Gastroesophageal sphincter (tissue), 4 donors: ENCODE results near the gene B4GALNT2. TPM values are rescaled to one million over a fixed set of nuclear protein-coding genes. Genes with fewer than 3 reads are reported as not detected.

Experiments used
- ATAC-seq: fragments of 150-250 bp; one replicate; pipeline ENCODE4 v1.9.1; 2016; ENCODE audit warnings: mild to moderate bottlenecking, moderate library complexity
- H3K27ac ChIP-seq, 4 donors: fragments of 200-600 bp; sonication (generic) in 3 of 4; 1 replicate in 3 of 4; 2 replicates in 1 of 4; pipeline ENCODE4 v1.5.1; 2016 to 2019
- H3K27me3 ChIP-seq: fragments of 200-600 bp; sonication (generic); one replicate; pipeline ENCODE4 v1.5.1; 2019
- H3K36me3 ChIP-seq, 2 donors: fragments of 200-600 bp; sonication (generic); one replicate each; pipeline ENCODE4 v1.5.1; 2019; ENCODE audit warnings: control low read depth in 1 of 2
- H3K4me1 ChIP-seq, 3 donors: fragments of 200-600 bp; sonication (generic); 1 replicate in 2 of 3; 2 replicates in 1 of 3; pipeline ENCODE4 v1.5.1; 2016 to 2019; ENCODE audit warnings: control low read depth in 2 of 3
- H3K4me3 ChIP-seq, 2 donors: fragments of 200-600 bp; sonication (generic); one replicate each; pipeline ENCODE4 v1.5.1; 2019; ENCODE audit warnings: mild to moderate bottlenecking in 1 of 2, moderate library complexity in 1 of 2
- H3K9me3 ChIP-seq, 3 donors: fragments of 200-600 bp; sonication (generic); one replicate each; pipeline ENCODE4 v1.5.1; 2017 to 2019; ENCODE audit warnings: control low read depth in 2 of 3
- EP300 ChIP-seq: sonication (generic); formaldehyde crosslinking; IDR thresholded peaks from one replicate; pipeline ENCODE4 v1.6.1; 2017; ENCODE audit warnings: antibody characterized with exemption, mild to moderate bottlenecking
- POLR2A ChIP-seq, 2 donors: fragments of 450-650 bp; IDR thresholded peaks; one replicate each; pipeline ENCODE4 v1.6.1; 2017; ENCODE audit warnings: antibody characterized with exemption in 2 of 2, mild to moderate bottlenecking in 2 of 2, moderate library complexity in 1 of 2
- POLR2AphosphoS5 ChIP-seq: sonication (generic); formaldehyde crosslinking; IDR thresholded peaks from one replicate; pipeline ENCODE4 v1.6.1; 2017; ENCODE audit warnings: antibody characterized with exemption
- WGBS, 2 donors: methylation state at CpG; one replicate each; pipeline ENCODE4 v1.1.5; 2018; ENCODE audit warnings: low coverage in 1 of 2; 5-methylcytosine and 5-hydroxymethylcytosine counted together
- total RNA-seq, 4 donors: library from RNA; depleted of rRNA; stranded (reverse); fragments of >200 nt; gene quantifications; one replicate each; pipeline ENCODE4 v1.1.0, GENCODE V29; 2016
- TF ChIP-seq, protein P1 (sequence below), 4 experiments: fragments of 200-600 bp in 2 of 4; fragments of 450-650 bp in 2 of 4; sonication (generic) in 1 of 4; IDR thresholded peaks; one replicate each; pipeline ENCODE4 v1.5.1; 2017 to 2019; ENCODE audit warnings: antibody characterized with exemption in 4 of 4, mild to moderate bottlenecking in 2 of 4, moderate library complexity in 2 of 4

The B4GALNT2 gene
- total RNA-seq, 4 donors from 2014 or later = not detected

DNA sequence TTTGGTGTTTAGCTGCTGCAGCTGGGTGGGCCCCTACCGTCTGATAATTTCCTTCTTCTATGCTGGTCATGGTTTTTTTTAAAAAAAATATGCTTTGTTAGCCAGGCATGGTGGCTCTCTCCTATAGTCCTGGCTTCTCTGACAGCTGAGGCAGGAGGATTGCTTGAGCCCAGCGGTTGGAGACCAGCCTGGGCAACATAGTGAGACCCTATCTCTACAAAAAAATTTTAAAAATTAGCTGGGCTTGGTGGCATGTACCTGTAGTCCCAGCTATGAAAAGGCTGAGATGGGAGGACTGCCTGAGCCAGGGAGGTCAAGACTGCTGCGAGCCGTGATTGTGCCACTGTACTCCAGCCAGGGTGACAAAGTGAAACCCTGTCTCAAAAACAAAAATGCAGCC is 19.4 kb downstream of the B4GALNT2 start:
- Histone ChIP-seq H3K9me3 (no peaks in the 10 kb centered on the region), H3K27me3 (peaks cover 74% of the 10 kb centered on the region), H3K4me1 (no peaks in the 10 kb centered on the region), H3K4me3 (no peak overlapping the region), H3K36me3 (no peaks in the 10 kb centered on the region), H3K27ac (no peak overlapping the region)
- TF ChIP-seq EP300 = no peak
- no peak for TF ChIP-seq POLR2AphosphoS5
- TF ChIP-seq, protein P1, sequence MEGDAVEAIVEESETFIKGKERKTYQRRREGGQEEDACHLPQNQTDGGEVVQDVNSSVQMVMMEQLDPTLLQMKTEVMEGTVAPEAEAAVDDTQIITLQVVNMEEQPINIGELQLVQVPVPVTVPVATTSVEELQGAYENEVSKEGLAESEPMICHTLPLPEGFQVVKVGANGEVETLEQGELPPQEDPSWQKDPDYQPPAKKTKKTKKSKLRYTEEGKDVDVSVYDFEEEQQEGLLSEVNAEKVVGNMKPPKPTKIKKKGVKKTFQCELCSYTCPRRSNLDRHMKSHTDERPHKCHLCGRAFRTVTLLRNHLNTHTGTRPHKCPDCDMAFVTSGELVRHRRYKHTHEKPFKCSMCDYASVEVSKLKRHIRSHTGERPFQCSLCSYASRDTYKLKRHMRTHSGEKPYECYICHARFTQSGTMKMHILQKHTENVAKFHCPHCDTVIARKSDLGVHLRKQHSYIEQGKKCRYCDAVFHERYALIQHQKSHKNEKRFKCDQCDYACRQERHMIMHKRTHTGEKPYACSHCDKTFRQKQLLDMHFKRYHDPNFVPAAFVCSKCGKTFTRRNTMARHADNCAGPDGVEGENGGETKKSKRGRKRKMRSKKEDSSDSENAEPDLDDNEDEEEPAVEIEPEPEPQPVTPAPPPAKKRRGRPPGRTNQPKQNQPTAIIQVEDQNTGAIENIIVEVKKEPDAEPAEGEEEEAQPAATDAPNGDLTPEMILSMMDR (IDR thresholded peaks at IDR 0.05) = no peak
- no peak for TF ChIP-seq POLR2A (IDR thresholded peaks at IDR 0.05)
- WGBS, 2 donors = 44 to 93% methylated on average over 2 to 3 of the region's 4 CpGs
- ATAC-seq = no peak

- no peaks in the 10 kb centered on the region for H3K4me1 ChIP-seq
- ATAC-seq = no peak
- H3K27me3 ChIP-seq = peaks cover 79% of the 10 kb centered on the region
- H3K27ac ChIP-seq = no peak overlapping the region
- H3K9me3 ChIP-seq = no peaks in the 10 kb centered on the region
- no peaks in the 10 kb centered on the region for H3K36me3 ChIP-seq
- WGBS, 2 donors = 74 to 82% methylated on average over 5 to 10 of the region's 11 CpGs
- TF ChIP-seq POLR2AphosphoS5 (no peak), POLR2A (IDR thresholded peaks at IDR 0.05) (no peak), EP300 (no peak)
- TF ChIP-seq, protein P1 (IDR thresholded peaks at IDR 0.05) = no peak
- no peak overlapping the region for H3K4me3 ChIP-seq
Measured at GRCh38 chr17:49156256-49156655, 23.7 kb downstream of the B4GALNT2 start.

DNA sequence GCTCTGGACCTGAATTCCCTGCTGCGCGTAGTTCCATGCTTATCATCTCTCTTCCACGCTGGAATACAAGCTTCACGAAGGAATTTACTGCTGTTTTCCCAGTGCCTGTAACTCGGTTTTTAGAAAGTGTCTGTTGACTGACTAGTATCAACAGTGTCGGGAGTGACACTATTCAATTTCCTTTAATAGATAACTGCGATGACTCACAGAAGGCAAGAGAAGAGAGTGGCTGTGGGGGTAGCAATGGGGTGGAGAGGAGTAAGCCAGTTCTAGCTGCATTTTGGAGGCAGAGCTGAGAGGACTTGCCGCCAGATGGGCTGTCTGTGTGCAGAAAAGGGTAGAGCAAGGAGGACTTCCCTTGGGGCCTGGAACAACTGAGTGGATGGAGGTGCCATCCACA is 25.2 kb downstream of the B4GALNT2 start:
- H3K4me3 ChIP-seq = no peak overlapping the region
- no peak overlapping the region for H3K27ac ChIP-seq
- TF ChIP-seq POLR2A (IDR thresholded peaks at IDR 0.05) = no peak
- TF ChIP-seq, protein P1 (IDR thresholded peaks at IDR 0.05) = no peak
- no peak for TF ChIP-seq EP300
- no peak for TF ChIP-seq POLR2AphosphoS5
- no peak for ATAC-seq
- WGBS, 2 donors = 56 to 100% methylated on average over 1 to 5 of the region's 8 CpGs
- peaks cover 76% of the 10 kb centered on the region for H3K27me3 ChIP-seq
- no peaks in the 10 kb centered on the region for H3K4me1 ChIP-seq
- no peaks in the 10 kb centered on the region for H3K36me3 ChIP-seq
- H3K9me3 ChIP-seq = no peaks in the 10 kb centered on the region

DNA sequence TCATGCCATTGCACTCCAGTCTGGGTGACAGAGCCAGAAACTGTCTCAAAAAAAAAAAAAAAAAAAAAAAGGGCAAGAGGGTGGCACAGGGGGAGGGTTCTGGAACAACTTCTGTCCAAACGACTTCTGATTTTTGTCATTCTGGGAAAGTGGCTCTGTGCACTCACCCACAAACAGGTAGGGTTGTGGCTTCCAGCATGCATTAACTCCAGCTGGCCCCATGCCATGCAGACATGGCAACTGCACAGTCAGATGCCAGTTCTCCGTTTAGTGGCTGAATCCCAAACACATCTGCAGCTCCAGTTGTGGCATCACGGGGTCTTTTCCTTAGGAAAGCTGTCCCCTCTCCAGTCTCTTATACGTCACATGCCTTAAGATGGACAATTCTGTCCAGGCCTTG is 30.3 kb downstream of the B4GALNT2 start:
- Histone ChIP-seq H3K4me3 (no peak overlapping the region), H3K36me3 (no peaks in the 10 kb centered on the region), H3K9me3 (no peaks in the 10 kb centered on the region), H3K27ac (no peak overlapping the region), H3K4me1 (no peaks in the 10 kb centered on the region), H3K27me3 (peaks cover 74% of the 10 kb centered on the region)
- WGBS, 2 donors = 20 to 72% methylated on average over 1 to 4 of the region's 4 CpGs
- no peak for ATAC-seq
- TF ChIP-seq POLR2A (IDR thresholded peaks at IDR 0.05) (no peak), POLR2AphosphoS5 (no peak)
- TF ChIP-seq, protein P1 (IDR thresholded peaks at IDR 0.05) = no peak

DNA sequence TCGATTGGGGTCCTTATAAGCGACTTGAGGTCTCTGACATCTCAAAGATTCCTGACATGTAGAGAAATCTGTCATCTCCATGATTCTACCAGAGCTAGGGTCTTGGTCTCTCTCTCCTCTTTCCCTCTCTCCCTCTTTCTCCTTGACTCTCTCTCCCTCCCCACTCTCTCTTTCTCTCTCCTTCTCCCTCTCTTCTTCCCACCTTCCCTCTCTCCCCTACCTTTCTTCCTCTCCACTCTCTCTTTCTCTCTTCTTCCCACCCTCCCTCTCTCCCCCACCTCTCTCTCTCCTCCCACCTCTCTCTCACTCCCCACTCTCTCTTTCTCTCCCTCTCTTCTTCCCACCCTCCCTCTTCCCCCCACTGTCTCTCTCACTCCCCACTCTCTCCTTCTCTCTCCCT is 32.6 kb downstream of the B4GALNT2 start:
- H3K36me3 ChIP-seq = no peaks in the 10 kb centered on the region
- WGBS, 2 donors = 74 to 100% methylated on average over 2 of the region's 2 CpGs
- ATAC-seq = no peak
- TF ChIP-seq, protein P1 (IDR thresholded peaks at IDR 0.05) = no peak
- H3K27me3 ChIP-seq = peaks cover 82% of the 10 kb centered on the region
- H3K9me3 ChIP-seq = no peaks in the 10 kb centered on the region
- H3K27ac ChIP-seq = no peak overlapping the region
- no peak overlapping the region for H3K4me3 ChIP-seq
- H3K4me1 ChIP-seq = no peaks in the 10 kb centered on the region
